Occipital lobe (tissue), 2 donors: ENCODE results near the gene VSX1. TPM values are rescaled to one million over a fixed set of nuclear protein-coding genes. Genes with fewer than 3 reads are reported as not detected.

Experiments
- DNase-seq: peaks from one replicate; lab custom pipeline; 2025; lab: John Stamatoyannopoulos, UW
- total RNA-seq: library from RNA; depleted of rRNA; stranded (reverse); fragments of >200 nt; gene quantifications from one replicate; pipeline ENCODE4 v1.2.3, GENCODE V29; 2014

Gene VSX1
- total RNA-seq, 1 donor from 2014 or later = not detected

- no peak for DNase-seq
These were observed 28.5 kb downstream of the VSX1 start for GRCh38 chr20:25053255-25054031.

GRCh38 chr20:25052255-25053194 is 29.4 kb downstream of the VSX1 start:
- DNase-seq = no peak

- DNase-seq = no peak
These were observed 30.4 kb downstream of the VSX1 start for GRCh38 chr20:25051386-25052155.

- DNase-seq = no peak
These were observed 31.2 kb downstream of the VSX1 start for GRCh38 chr20:25050501-25051350.

- no peak for DNase-seq
These were observed 31.9 kb downstream of the VSX1 start for GRCh38 chr20:25050082-25050481.

GRCh38 chr20:25049261-25050060 is 32.5 kb downstream of the VSX1 start:
- DNase-seq = no peak

- no peak for DNase-seq
These were observed 33.4 kb downstream of the VSX1 start for GRCh38 chr20:25048519-25048952.

GRCh38 chr20:25047766-25048165 is 34.2 kb downstream of the VSX1 start:
- DNase-seq = no peak

GRCh38 chr20:25046736-25047666 is 34.9 kb downstream of the VSX1 start:
- no peak for DNase-seq

- DNase-seq = no peak
These were observed 35.7 kb downstream of the VSX1 start for GRCh38 chr20:25046181-25046641.

GRCh38 chr20:25045343-25045712 is 36.6 kb downstream of the VSX1 start:
- no peak for DNase-seq

GRCh38 chr20:25044660-25045342 is 37.1 kb downstream of the VSX1 start:
- DNase-seq = no peak

- no peak for DNase-seq
These were observed 37.7 kb downstream of the VSX1 start for GRCh38 chr20:25044261-25044560.

- DNase-seq = no peak
These were observed 38.3 kb downstream of the VSX1 start for GRCh38 chr20:25043499-25044260.

- no peak for DNase-seq
These were observed 39.1 kb downstream of the VSX1 start for GRCh38 chr20:25042531-25043498.

GRCh38 chr20:25041813-25042530 is 40.0 kb downstream of the VSX1 start:
- DNase-seq = no peak
